Erythroblast (primary cell): Measurements from ENCODE around the gene IL17REL.

Experiments used
- GATA1 ChIP-seq: IDR thresholded peaks from 2 replicates; pipeline ENCODE4 v1.6.1; 2011; ENCODE audit warnings: low read depth, mild to moderate bottlenecking, control low read depth, low read length, moderate library complexity
- POLR2A ChIP-seq: IDR thresholded peaks from 2 replicates; pipeline ENCODE4 v1.6.1; 2011; ENCODE audit warnings: mild to moderate bottlenecking, low read length

DNA sequence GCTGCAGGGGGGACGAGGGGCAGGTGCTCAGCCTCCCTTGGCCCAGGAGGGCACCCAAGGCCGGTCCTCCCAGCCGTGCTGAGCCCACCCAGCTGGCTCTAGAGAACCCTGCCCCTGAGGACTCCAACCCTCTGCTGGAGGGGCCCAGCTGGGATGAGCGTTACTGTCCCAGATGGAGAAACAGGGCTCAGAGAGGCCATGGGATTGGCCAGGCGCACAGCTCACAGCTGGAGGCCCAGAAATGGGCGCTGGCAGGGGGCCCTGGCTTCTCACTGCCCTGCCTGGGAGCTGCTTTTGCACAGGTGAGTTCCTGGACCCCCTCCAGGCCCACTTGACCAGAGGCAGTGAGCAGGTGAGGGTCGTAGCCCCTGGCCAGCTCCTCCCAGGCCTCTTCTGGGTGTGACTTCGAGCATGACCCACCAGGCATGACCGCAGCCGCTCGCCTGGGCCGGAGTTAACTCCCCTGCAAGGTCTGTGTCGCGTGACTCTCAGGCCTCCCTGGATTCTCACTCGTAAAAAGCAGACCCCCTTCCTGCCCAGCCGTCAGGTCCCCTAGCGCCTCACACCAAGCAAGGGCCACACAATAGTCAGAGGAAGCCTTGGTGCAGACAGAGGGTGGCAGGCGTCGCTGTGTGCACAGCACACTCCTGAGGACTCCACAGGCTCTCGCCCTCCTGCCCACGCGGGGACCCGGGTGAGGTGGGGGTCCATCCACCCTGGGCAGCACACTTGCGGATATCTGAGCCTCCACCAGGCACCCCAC is 19.7 kb upstream of the IL17REL start:
- TF ChIP-seq POLR2A (no peak), GATA1 (no peak)
